ENCODE data around the gene SLC25A39.

GRCh38 chr17:44361292-44362260 is 37.0 kb upstream of the SLC25A39 start:
- no peak for TF ChIP-seq CTCF (IDR thresholded peaks at IDR 0.05; ENCODE audit: insufficient read depth, low read depth, low read length)
- no peak for TF ChIP-seq EZH2 (IDR thresholded peaks at IDR 0.05; ENCODE audit: insufficient read depth, low read length)
